GM11168 (cell line): ENCODE data around the gene CDKN1A.

Experiments used
- in situ Hi-C: fragments of 300-500 bp; cut with MboI; formaldehyde crosslinking; loops from one replicate; pipeline ENCODE4 v1.12.0; 2022; ENCODE audit warnings: low sequenced_read_pairs; ENCODE audit not compliant: unreplicated experiment

The CDKN1A gene

DNA sequence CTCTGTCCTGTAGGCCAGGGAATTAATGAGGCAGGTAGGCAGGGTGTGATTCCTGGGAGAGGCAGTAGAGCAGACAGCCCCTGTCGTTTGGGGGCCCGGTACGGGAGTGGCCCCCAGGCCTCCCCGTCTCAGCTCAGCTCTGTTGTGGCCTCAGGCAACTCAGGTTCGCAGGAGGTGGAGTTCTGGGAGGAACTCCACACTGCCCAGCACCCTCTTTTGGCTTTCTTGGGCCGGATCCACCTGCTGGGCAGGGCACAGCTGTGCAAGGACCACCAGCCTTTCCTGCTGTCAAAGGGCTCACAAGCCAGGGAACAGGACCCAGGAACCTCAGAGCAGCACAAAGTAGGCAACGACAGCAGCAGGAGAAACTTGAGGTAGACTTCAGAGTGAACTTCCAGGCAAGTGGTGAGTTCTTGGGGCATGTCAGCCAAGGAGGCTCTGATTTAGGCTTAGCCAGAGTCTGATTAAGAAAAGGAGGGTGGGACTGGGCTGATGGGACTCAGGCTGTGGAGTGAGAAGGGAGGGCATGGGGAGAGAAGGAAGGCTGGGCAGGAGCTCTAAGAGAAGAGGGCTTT, 56.1 kb downstream of the CDKN1A start:
- in situ Hi-C loops, result no loop called here

DNA sequence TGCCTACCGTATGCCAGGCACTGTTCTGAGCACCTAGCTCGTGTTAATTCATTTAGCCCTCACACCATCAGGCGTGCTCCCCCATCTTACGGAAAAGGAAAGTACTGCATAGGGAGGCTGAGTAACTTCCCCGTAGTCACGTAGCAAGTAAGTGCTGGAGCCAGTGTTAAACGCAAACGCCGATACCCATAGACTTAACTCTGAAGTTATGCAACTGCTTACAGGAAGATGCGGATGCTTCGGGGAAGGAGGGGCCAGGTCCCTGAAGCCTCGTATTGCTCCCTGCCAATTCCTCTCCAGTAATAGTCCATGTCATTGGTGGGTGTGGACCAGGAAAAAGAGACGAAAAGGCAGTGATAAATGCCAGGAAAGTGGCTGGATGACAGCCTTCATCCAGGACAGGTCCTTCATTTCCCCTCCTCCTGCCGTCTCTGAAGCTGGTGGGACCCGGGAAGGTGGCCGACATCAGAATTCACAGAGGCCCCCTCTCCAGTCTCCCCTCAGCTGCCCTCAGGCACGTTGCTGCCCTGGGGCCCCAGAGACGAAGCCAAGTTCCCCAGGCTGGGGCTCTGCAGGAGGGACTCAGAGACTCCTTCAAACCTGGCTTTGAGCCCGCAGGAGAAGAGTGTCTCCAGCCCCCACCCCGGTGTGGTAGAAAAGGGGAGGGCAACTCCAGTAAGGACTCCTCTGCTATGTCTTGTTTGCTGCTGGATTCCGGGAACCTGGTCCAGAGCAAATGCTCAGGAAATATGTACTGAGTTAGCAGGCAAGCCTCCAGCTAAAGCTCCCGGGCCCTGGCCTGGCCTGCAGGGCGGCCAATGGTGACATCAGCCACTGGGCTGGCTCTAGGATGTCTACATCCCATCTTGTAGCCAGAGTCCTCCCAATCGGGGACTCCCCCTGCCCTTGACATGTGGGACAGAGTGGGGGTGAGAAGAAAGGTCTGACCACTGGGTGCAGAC, 56.9 kb downstream of the CDKN1A start:
- in situ Hi-C loops, result no loop called here
